Mesenchymal stem cell (in vitro differentiated cells and primary cell): ENCODE data around the gene EYA4.

Experiments used
- DNase-seq: peaks from one replicate; pipeline ENCODE4 v3.0.0-alpha.2; 2013
- H2AFZ ChIP-seq: one replicate; pipeline ENCODE4 v1.6.1; 2013; ENCODE audit warnings: low read depth, mild to moderate bottlenecking, control low read depth, inconsistent platforms, low read length, moderate library complexity
- H2AK5ac ChIP-seq: 2 replicates; pipeline ENCODE4 v1.6.1; 2013; ENCODE audit warnings: low read length, moderate library complexity, mild to moderate bottlenecking, inconsistent platforms; ENCODE audit not compliant: severe bottlenecking
- H2BK120ac ChIP-seq: one replicate; pipeline ENCODE4 v1.6.1; 2013; ENCODE audit warnings: low read depth, mild to moderate bottlenecking, inconsistent platforms, low read length, moderate library complexity
- H2BK12ac ChIP-seq, 2 experiments: one replicate each; pipeline ENCODE4 v1.6.1; 2013; ENCODE audit warnings: inconsistent platforms in 2 of 2, low read length in 2 of 2, mild to moderate bottlenecking in 2 of 2, moderate library complexity in 2 of 2, control low read depth in 1 of 2
- H2BK15ac ChIP-seq: one replicate; pipeline ENCODE4 v1.6.1; 2013; ENCODE audit warnings: mild to moderate bottlenecking, low read depth, inconsistent platforms; ENCODE audit not compliant: poor library complexity, severe bottlenecking
- H2BK5ac ChIP-seq: 2 replicates; pipeline ENCODE4 v1.6.1; 2013; ENCODE audit warnings: low read depth, mild to moderate bottlenecking, low read length, control low read depth, inconsistent platforms; ENCODE audit not compliant: poor library complexity, severe bottlenecking
- H3K14ac ChIP-seq, 2 experiments: one replicate each; pipeline ENCODE4 v1.6.1; 2013; ENCODE audit warnings: inconsistent platforms in 2 of 2, low read length in 2 of 2, control low read depth in 1 of 2, mild to moderate bottlenecking in 1 of 2, moderate library complexity in 1 of 2
- H3K18ac ChIP-seq, 2 experiments: one replicate each; pipeline ENCODE4 v1.6.1; 2013; ENCODE audit warnings: inconsistent platforms in 2 of 2, low read length in 2 of 2, control low read depth in 1 of 2, low read depth in 1 of 2, mild to moderate bottlenecking in 1 of 2
- H3K23ac ChIP-seq, 2 experiments: one replicate each; pipeline ENCODE4 v1.6.1; 2013; ENCODE audit warnings: inconsistent platforms in 2 of 2, low read length in 2 of 2, mild to moderate bottlenecking in 2 of 2, moderate library complexity in 2 of 2, control low read depth in 1 of 2
- H3K27ac ChIP-seq: 2 replicates; pipeline ENCODE4 v1.5.1; 2013; ENCODE audit warnings: mild to moderate bottlenecking, moderate library complexity, low read length, control low read depth, inconsistent platforms; ENCODE audit not compliant: poor library complexity, severe bottlenecking
- H3K27me3 ChIP-seq, 2 experiments: 2 replicates each; pipeline versions ENCODE4 v1.6.1 to v1.7.0; 2013; ENCODE audit warnings: low read length in 2 of 2, mild to moderate bottlenecking in 2 of 2, moderate library complexity in 2 of 2, control low read depth in 1 of 2, inconsistent platforms in 1 of 2; ENCODE audit not compliant: control insufficient read depth in 1 of 2, insufficient read depth in 1 of 2
- H3K36me3 ChIP-seq, 2 experiments: 2 replicates each; pipeline versions ENCODE4 v1.6.1 to v1.7.0; 2013; ENCODE audit warnings: low read length in 2 of 2, control low read depth in 1 of 2, inconsistent platforms in 1 of 2, low read depth in 1 of 2, mild to moderate bottlenecking in 1 of 2; ENCODE audit not compliant: insufficient read depth in 2 of 2, control insufficient read depth in 1 of 2
- H3K4ac ChIP-seq, 2 experiments: one replicate each; pipeline ENCODE4 v1.6.1; 2013; ENCODE audit warnings: inconsistent platforms in 2 of 2, low read length in 2 of 2, mild to moderate bottlenecking in 2 of 2, moderate library complexity in 2 of 2, control low read depth in 1 of 2, low read depth in 1 of 2
- H3K4me1 ChIP-seq: 2 replicates; pipeline ENCODE4 v1.6.1; 2013; ENCODE audit warnings: low read depth, low read length, control low read depth; ENCODE audit not compliant: control insufficient read depth, insufficient read depth
- H3K4me2 ChIP-seq: 2 replicates; pipeline ENCODE4 v1.6.1; 2013; ENCODE audit warnings: low read length, mild to moderate bottlenecking, inconsistent platforms; ENCODE audit not compliant: poor library complexity, severe bottlenecking
- H3K4me3 ChIP-seq, 2 experiments: 2 replicates each; pipeline versions ENCODE4 v1.5.1 to v1.7.0; 2013; ENCODE audit warnings: low read length in 2 of 2, mild to moderate bottlenecking in 2 of 2, control low read depth in 1 of 2, low read depth in 1 of 2; ENCODE audit not compliant: insufficient read depth in 1 of 2
- H3K79me1 ChIP-seq: replicated peaks from 2 replicates; pipeline ENCODE4 v1.6.1; 2013; ENCODE audit warnings: mild to moderate bottlenecking, control low read depth, low read length, inconsistent platforms; ENCODE audit not compliant: poor library complexity, severe bottlenecking
- H3K9ac ChIP-seq: 2 replicates; pipeline ENCODE4 v1.7.0; 2013; ENCODE audit warnings: mild to moderate bottlenecking, low read length, moderate library complexity
- H3K9me3 ChIP-seq: 2 replicates; pipeline ENCODE4 v1.7.0; 2013; ENCODE audit warnings: mild to moderate bottlenecking, low read length; ENCODE audit not compliant: control insufficient read depth
- H4K8ac ChIP-seq: one replicate; pipeline ENCODE4 v1.6.1; 2013; ENCODE audit warnings: inconsistent platforms, mild to moderate bottlenecking, low read length, moderate library complexity
- H4K91ac ChIP-seq: one replicate; pipeline ENCODE4 v1.6.1; 2013; ENCODE audit warnings: mild to moderate bottlenecking, low read length, inconsistent platforms
- WGBS: methylation state at CpG from one replicate; pipeline ENCODE4 v1.1.7; 2013; ENCODE audit warnings: mixed read lengths; 5-methylcytosine and 5-hydroxymethylcytosine counted together

The EYA4 gene

GRCh38 chr6:133358574-133359150 is 117.5 kb downstream of the EYA4 start:
- WGBS, result 87% methylated on average over 3 of the region's 5 CpGs
- no peak overlapping the region for H4K8ac ChIP-seq

GRCh38 chr6:133359256-133359655 is 118.1 kb downstream of the EYA4 start:
- Histone ChIP-seq H3K14ac (no peak overlapping the region), H3K4me2 (no peak overlapping the region), H4K91ac (no peak overlapping the region), H3K4ac (no peak overlapping the region), H4K8ac (no peak overlapping the region), H3K4me3 (no peak overlapping the region), H3K18ac (no peak overlapping the region), H3K23ac (no peak overlapping the region), H3K27ac (no peak overlapping the region), H3K9me3 (no peaks in the 10 kb centered on the region), H3K9ac (no peak overlapping the region), H3K36me3 (no peaks in the 10 kb centered on the region), H3K27me3 (no peaks in the 10 kb centered on the region), H2AFZ (no peak overlapping the region), H2BK12ac (no peak overlapping the region), H2BK5ac (no peak overlapping the region), H2BK15ac (no peak overlapping the region), H3K79me1 (no peaks in the 10 kb centered on the region), H2BK120ac (no peak overlapping the region), H2AK5ac (no peak overlapping the region), H3K4me1 (no peaks in the 10 kb centered on the region)
- WGBS, result 79% methylated on average over 1 of the region's 1 CpG
- peak; percentile 24 for DNase-seq

More at GRCh38 chr6:133358574-133359150, 117.5 kb downstream of the EYA4 start:
- Histone ChIP-seq H2AFZ (no peak overlapping the region), H3K27ac (no peak overlapping the region), H2BK120ac (no peak overlapping the region), H3K4me3 (no peak overlapping the region), H3K27me3 (no peaks in the 10 kb centered on the region), H3K4ac (no peak overlapping the region), H3K4me1 (no peaks in the 10 kb centered on the region), H3K14ac (no peak overlapping the region), H2BK15ac (no peak overlapping the region), H3K36me3 (no peaks in the 10 kb centered on the region), H3K23ac (no peak overlapping the region), H3K4me2 (no peak overlapping the region), H2AK5ac (no peak overlapping the region), H2BK12ac (no peak overlapping the region), H3K9ac (no peak overlapping the region), H2BK5ac (no peak overlapping the region), H3K79me1 (no peaks in the 10 kb centered on the region), H4K91ac (no peak overlapping the region), H3K18ac (no peak overlapping the region), H3K9me3 (no peaks in the 10 kb centered on the region)
- DNase-seq, result no peak

GRCh38 chr6:133359760-133360159 is 118.6 kb downstream of the EYA4 start:
- no peak overlapping the region for H2AK5ac ChIP-seq
- no peak overlapping the region for H3K4ac ChIP-seq
- H2AFZ ChIP-seq, result no peak overlapping the region
- WGBS, result 83% methylated on average over 1 of the region's 1 CpG
- H3K23ac ChIP-seq, result no peak overlapping the region
- H3K18ac ChIP-seq, result no peak overlapping the region
- H2BK12ac ChIP-seq, result no peak overlapping the region
- H3K36me3 ChIP-seq, result no peaks in the 10 kb centered on the region
- no peak overlapping the region for H3K14ac ChIP-seq
- no peak overlapping the region for H2BK5ac ChIP-seq
- no peak overlapping the region for H2BK120ac ChIP-seq
- no peak overlapping the region for H3K4me3 ChIP-seq
- H3K4me2 ChIP-seq, result no peak overlapping the region
- no peak for DNase-seq
- H3K79me1 ChIP-seq, result no peaks in the 10 kb centered on the region
- H3K27ac ChIP-seq, result no peak overlapping the region
- no peak overlapping the region for H4K8ac ChIP-seq
- H2BK15ac ChIP-seq, result no peak overlapping the region
- H3K4me1 ChIP-seq, result no peaks in the 10 kb centered on the region
- no peak overlapping the region for H4K91ac ChIP-seq
- H3K27me3 ChIP-seq, result no peaks in the 10 kb centered on the region
- H3K9ac ChIP-seq, result no peak overlapping the region
- H3K9me3 ChIP-seq, result no peaks in the 10 kb centered on the region

- Histone ChIP-seq H4K91ac (no peak overlapping the region), H3K4me1 (no peaks in the 10 kb centered on the region), H2AK5ac (no peak overlapping the region), H4K8ac (no peak overlapping the region), H2AFZ (no peak overlapping the region), H3K4me2 (no peak overlapping the region), H2BK120ac (no peak overlapping the region), H2BK12ac (no peak overlapping the region), H3K27ac (no peak overlapping the region), H3K9me3 (no peaks in the 10 kb centered on the region), H3K4me3 (no peak overlapping the region), H3K4ac (no peak overlapping the region), H3K27me3 (no peaks in the 10 kb centered on the region), H2BK15ac (no peak overlapping the region), H3K14ac (no peak overlapping the region), H3K18ac (no peak overlapping the region), H2BK5ac (no peak overlapping the region), H3K23ac (no peak overlapping the region), H3K9ac (no peak overlapping the region), H3K79me1 (no peaks in the 10 kb centered on the region), H3K36me3 (no peaks in the 10 kb centered on the region)
- DNase-seq, result no peak
- 88% methylated on average over 5 of the region's 5 CpGs for whole genome bisulfite sequencing
Observed at GRCh38 chr6:133360194-133360593, 119.0 kb downstream of the EYA4 start.
